H1 (cell line): ENCODE data around the gene NAT8L.

Source experiments
- CTCF ChIP-seq, 3 experiments: IDR thresholded peaks; 1 replicate in 2 of 3; 2 replicates in 1 of 3; pipeline versions ENCODE4 v1.5.1 to v1.6.1; 2011; ENCODE audit warnings: low read length in 3 of 3, mild to moderate bottlenecking in 3 of 3, inconsistent platforms in 2 of 3, low read depth in 1 of 3, moderate library complexity in 1 of 3; ENCODE audit not compliant: insufficient read depth in 1 of 3; ENCODE audit errors: control extremely low read depth in 1 of 3
- E2F6 ChIP-seq: IDR thresholded peaks from 2 replicates; pipeline ENCODE4 v1.6.1; 2012; ENCODE audit warnings: inconsistent platforms
- EZH2 ChIP-seq: fragments of 200-600 bp; sonication (generic); IDR thresholded peaks from 2 replicates; pipeline ENCODE4 v1.7.1; 2012; ENCODE audit warnings: low read depth, mild to moderate bottlenecking, moderate library complexity, low read length, inconsistent platforms; ENCODE audit not compliant: severe bottlenecking
- HDAC6 ChIP-seq: IDR thresholded peaks from one replicate; pipeline ENCODE4 v1.7.1; 2012; ENCODE audit warnings: low read depth, mild to moderate bottlenecking, inconsistent platforms, low read length, moderate library complexity
- KDM5A ChIP-seq: fragments of 200-600 bp; IDR thresholded peaks from 2 replicates; pipeline ENCODE4 v1.7.1; 2012; ENCODE audit warnings: mild to moderate bottlenecking, low read length, inconsistent platforms, mixed read lengths
- POLR2A ChIP-seq, 2 experiments: IDR thresholded peaks; 1 replicate in 1 of 2; 2 replicates in 1 of 2; pipeline ENCODE4 v1.6.1; 2011; ENCODE audit warnings: low read depth in 2 of 2, low read length in 2 of 2, mild to moderate bottlenecking in 2 of 2; ENCODE audit errors: control extremely low read depth in 1 of 2
- SP1 ChIP-seq: IDR thresholded peaks from 2 replicates; pipeline ENCODE4 v1.6.1; 2011; ENCODE audit warnings: low read depth, low read length

GRCh38 chr4:2059046-2059725, at the start of gene NAT8L:
- no peak for TF ChIP-seq CTCF (IDR thresholded peaks at IDR 0.05; ENCODE audit: control extremely low read depth in 1 of 3, insufficient read depth in 1 of 3, low read depth in 1 of 3, low read length in 3 of 3)
- no peak for TF ChIP-seq HDAC6
- TF ChIP-seq EZH2 = no peak
- TF ChIP-seq SP1 = no peak
- no peak for TF ChIP-seq POLR2A (IDR thresholded peaks at IDR 0.05; ENCODE audit: control extremely low read depth in 1 of 2, low read depth in 2 of 2, low read length in 2 of 2)
- TF ChIP-seq KDM5A = no peak
- 0 out of 2 replicates have a peak, but pooled peaks have one; percentile 17 for TF ChIP-seq E2F6
